ENCODE results near the gene C8B. TPM values are rescaled to one million over a fixed set of nuclear protein-coding genes. Genes with fewer than 3 reads are reported as not detected.

C8B gene
- total RNA-seq, 2 donors from 2014 or later, result not detected

GRCh38 chr1:56912325-56912724, 53.5 kb downstream of the C8B start:
- no peaks in the 10 kb centered on the region for H3K9me3 ChIP-seq
- no peak for TF ChIP-seq CTCF (IDR thresholded peaks at IDR 0.05)
- H3K27me3 ChIP-seq, result no peaks in the 10 kb centered on the region
- DNase-seq (ENCODE audit: low spot score), result no peak
- H3K27ac ChIP-seq, result no peak overlapping the region
- H3K4me1 ChIP-seq, result no peaks in the 10 kb centered on the region
- H3K4me3 ChIP-seq, result no peak overlapping the region
- no peaks in the 10 kb centered on the region for H3K36me3 ChIP-seq

- H3K27ac ChIP-seq, result no peak overlapping the region
- no peaks in the 10 kb centered on the region for H3K9me3 ChIP-seq
- no peak overlapping the region for H3K4me3 ChIP-seq
- no peaks in the 10 kb centered on the region for H3K27me3 ChIP-seq
- DNase-seq (ENCODE audit: low spot score), result no peak
- TF ChIP-seq CTCF (IDR thresholded peaks at IDR 0.05), result no peak
- no peaks in the 10 kb centered on the region for H3K4me1 ChIP-seq
- H3K36me3 ChIP-seq, result no peaks in the 10 kb centered on the region
Measured at GRCh38 chr1:56911098-56911938, 54.5 kb downstream of the C8B start.

- H3K9me3 ChIP-seq, result no peaks in the 10 kb centered on the region
- H3K4me1 ChIP-seq, result no peaks in the 10 kb centered on the region
- TF ChIP-seq CTCF (IDR thresholded peaks at IDR 0.05), result no peak
- no peak overlapping the region for H3K4me3 ChIP-seq
- no peaks in the 10 kb centered on the region for H3K36me3 ChIP-seq
- no peaks in the 10 kb centered on the region for H3K27me3 ChIP-seq
- DNase-seq (ENCODE audit: low spot score), result no peak
- H3K27ac ChIP-seq, result no peak overlapping the region
Measured at GRCh38 chr1:56910441-56910985, 55.3 kb downstream of the C8B start.

GRCh38 chr1:56908619-56909221, 57.1 kb downstream of the C8B start:
- H3K27ac ChIP-seq, result no peak overlapping the region
- no peak for TF ChIP-seq CTCF (IDR thresholded peaks at IDR 0.05)
- no peaks in the 10 kb centered on the region for H3K9me3 ChIP-seq
- H3K4me1 ChIP-seq, result no peaks in the 10 kb centered on the region
- no peak overlapping the region for H3K4me3 ChIP-seq
- no peaks in the 10 kb centered on the region for H3K36me3 ChIP-seq
- no peak for DNase-seq (ENCODE audit: low spot score)
- H3K27me3 ChIP-seq, result no peaks in the 10 kb centered on the region

GRCh38 chr1:56905667-56906066, 60.1 kb downstream of the C8B start:
- Histone ChIP-seq H3K4me3 (no peak overlapping the region), H3K9me3 (no peaks in the 10 kb centered on the region), H3K27ac (no peak overlapping the region), H3K36me3 (no peaks in the 10 kb centered on the region), H3K4me1 (no peaks in the 10 kb centered on the region), H3K27me3 (no peaks in the 10 kb centered on the region)
- DNase-seq (ENCODE audit: low spot score), result no peak
- TF ChIP-seq CTCF (IDR thresholded peaks at IDR 0.05), result no peak
